Measurements from ENCODE around the gene ACP2. TPM values are rescaled to one million over a fixed set of nuclear protein-coding genes. Genes with fewer than 3 reads are reported as not detected.

ACP2 gene
- polyA plus RNA-seq, 2 of the 4 experiments (the other 2 are of a cell fraction) = 13.6 to 19.7 TPM

DNA sequence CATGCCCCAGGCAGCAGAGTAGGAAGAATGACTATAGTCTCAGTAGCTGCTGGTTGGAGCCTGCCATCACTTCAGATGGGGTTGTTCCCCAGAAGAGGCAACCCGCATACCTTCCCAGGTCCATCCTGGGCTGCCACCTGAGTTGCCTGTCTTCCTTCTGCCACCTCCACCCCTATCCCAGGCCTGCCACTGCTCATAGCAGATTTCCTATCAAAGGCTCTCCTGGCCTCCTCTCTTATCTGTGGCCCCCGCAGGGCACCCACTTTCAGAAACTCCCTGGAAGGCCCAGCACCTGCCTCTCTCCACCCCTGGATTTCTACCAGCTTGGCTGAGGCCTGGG, 8.5 kb upstream of the ACP2 start:
- H3K9me3 ChIP-seq = no peaks in the 10 kb centered on the region
- CTCF ChIA-PET = interaction anchor here (1.0 to 10.8 kb wide), 13 partner anchors 11 to 100 kb away, joined by 3 to 173 read pairs (median 21); partner anchors contain the start of genes ACP2, ARFGAP2, MYBPC3 and PACSIN3
- POLR2A ChIA-PET = interaction anchor here (0.6 to 3.5 kb wide), 3 partner anchors 9 to 248 kb away, joined by 9 to 18 read pairs (median 10); partner anchors contain the start of gene ACP2
- WGBS (ENCODE audit: missing lambda C conversion rate) = 65% methylated on average over 2 of the region's 2 CpGs
- H3K4me1 ChIP-seq = peaks cover 52% of the 10 kb centered on the region
- FAIRE-seq (no peak), ATAC-seq (peak; percentile 13 to 15; a peak in 3 of 6 replicates), DNase-seq (ENCODE audit: low read depth in 1 of 2, low spot score in 1 of 2) (no peak)
- H3K4me3 ChIP-seq = peak overlapping the region; percentile 32; the same call in 2 of the 3 replicates
- peak overlapping the region; percentile 68 to 91 for H3K27ac ChIP-seq
- H3K4me2 ChIP-seq = peak overlapping the region; percentile 76
- TF ChIP-seq RAD21 (conservative IDR thresholded peaks at IDR 0.05 in 1 of 2, IDR thresholded peaks at IDR 0.05 in 1 of 2) = no peak
- no peak for TF ChIP-seq CTCF (IDR thresholded peaks at IDR 0.05)
- no peak for TF ChIP-seq RCOR1 (IDR thresholded peaks at IDR 0.05; ENCODE audit: low read depth, low read length)
- TF ChIP-seq, protein P1, sequence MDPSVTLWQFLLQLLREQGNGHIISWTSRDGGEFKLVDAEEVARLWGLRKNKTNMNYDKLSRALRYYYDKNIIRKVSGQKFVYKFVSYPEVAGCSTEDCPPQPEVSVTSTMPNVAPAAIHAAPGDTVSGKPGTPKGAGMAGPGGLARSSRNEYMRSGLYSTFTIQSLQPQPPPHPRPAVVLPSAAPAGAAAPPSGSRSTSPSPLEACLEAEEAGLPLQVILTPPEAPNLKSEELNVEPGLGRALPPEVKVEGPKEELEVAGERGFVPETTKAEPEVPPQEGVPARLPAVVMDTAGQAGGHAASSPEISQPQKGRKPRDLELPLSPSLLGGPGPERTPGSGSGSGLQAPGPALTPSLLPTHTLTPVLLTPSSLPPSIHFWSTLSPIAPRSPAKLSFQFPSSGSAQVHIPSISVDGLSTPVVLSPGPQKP (IDR thresholded peaks at IDR 0.05; ENCODE audit: low read depth, low read length) = no peak
- no peak for TF ChIP-seq USF2 (IDR thresholded peaks at IDR 0.05)
- TF ChIP-seq ZSCAN20 (CRISPR knock-in tag; IDR thresholded peaks at IDR 0.05) = no peak
- TF ChIP-seq HDAC2 (IDR thresholded peaks at IDR 0.05) = no peak
- TF ChIP-seq MYC (IDR thresholded peaks at IDR 0.05; ENCODE audit: borderline replicate concordance, low read length) = no peak
- no peak for TF ChIP-seq BCL3 (IDR thresholded peaks at IDR 0.05)
- no peak for TF ChIP-seq HOXB5 (CRISPR knock-in tag; IDR thresholded peaks at IDR 0.05)
- no peak for TF ChIP-seq ZFP36 (IDR thresholded peaks at IDR 0.05; ENCODE audit: borderline replicate concordance, partially characterized antibody)
- TF ChIP-seq SREBF2 (IDR thresholded peaks at IDR 0.05) = no peak
- no peak for TF ChIP-seq FOSL2 (IDR thresholded peaks at IDR 0.05)
- no peak for TF ChIP-seq FOSL2 (CRISPR knock-in tag; IDR thresholded peaks at IDR 0.05)
- no peak for TF ChIP-seq NR3C1 (IDR thresholded peaks at IDR 0.05)
- TF ChIP-seq HOXB13 (CRISPR knock-in tag; IDR thresholded peaks at IDR 0.05; ENCODE audit: low read depth) = no peak
- no peak for TF ChIP-seq CHD4 (IDR thresholded peaks at IDR 0.05; ENCODE audit: borderline replicate concordance)

DNA sequence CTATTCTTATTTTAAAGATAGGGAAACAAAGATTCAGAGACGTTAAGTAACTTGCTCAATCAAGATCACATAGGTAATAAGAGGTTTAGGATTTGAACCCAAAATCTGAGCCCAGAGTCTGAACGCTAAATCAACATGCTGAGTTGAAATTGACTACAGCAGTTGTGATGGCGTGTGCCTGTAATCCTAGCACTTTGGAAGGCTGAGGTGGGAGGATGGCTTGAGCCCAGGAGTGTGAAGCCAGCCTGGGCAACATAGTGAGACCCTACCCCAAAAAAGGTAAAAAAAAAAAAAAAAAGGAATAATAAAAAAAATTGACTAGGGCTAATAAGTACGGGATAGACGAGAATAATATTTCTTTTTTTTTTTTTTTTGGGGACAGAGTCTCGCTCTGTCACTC, 7.8 kb upstream of the ACP2 start:
- CTCF ChIA-PET = interaction anchor here (1.4 to 10.8 kb wide), 6 partner anchors 12 to 98 kb away, joined by 3 to 173 read pairs (median 40); partner anchors contain the start of genes ARFGAP2, MYBPC3 and PACSIN3
- H3K4me2 ChIP-seq = no peak overlapping the region
- ATAC-seq (no peak), FAIRE-seq (no peak), DNase-seq (ENCODE audit: low read depth in 1 of 2, low spot score in 1 of 2) (no peak)
- POLR2A ChIA-PET = interaction anchor here (3.5 kb wide), 1 partner anchor 14 kb away, joined by 18 read pairs; no protein-coding TSS in a partner anchor
- TF ChIP-seq POLR2AphosphoS2 (conservative IDR thresholded peaks at IDR 0.05; ENCODE audit: low read length) (no peak), FOXS1 (CRISPR knock-in tag; IDR thresholded peaks at IDR 0.05) (no peak), RAD21 (conservative IDR thresholded peaks at IDR 0.05 in 1 of 2, IDR thresholded peaks at IDR 0.05 in 1 of 2) (no peak), SMC3 (IDR thresholded peaks at IDR 0.05) (no peak), HOXB13 (CRISPR knock-in tag; IDR thresholded peaks at IDR 0.05; ENCODE audit: low read depth) (no peak), MAZ (IDR thresholded peaks at IDR 0.05; ENCODE audit: borderline replicate concordance, low read depth, low read length) (no peak), FOSL2 (IDR thresholded peaks at IDR 0.05) (no peak), FOSL2 (CRISPR knock-in tag; IDR thresholded peaks at IDR 0.05) (no peak), CHD2 (IDR thresholded peaks at IDR 0.05; ENCODE audit: low read length, partially characterized antibody) (no peak), USF2 (IDR thresholded peaks at IDR 0.05) (no peak), GATA3 (IDR thresholded peaks at IDR 0.05; ENCODE audit: borderline replicate concordance) (no peak), BHLHE40 (IDR thresholded peaks at IDR 0.05; ENCODE audit: low read depth, low read length) (no peak), HDAC2 (IDR thresholded peaks at IDR 0.05) (no peak), RCOR1 (IDR thresholded peaks at IDR 0.05; ENCODE audit: low read depth, low read length) (no peak), BCL3 (IDR thresholded peaks at IDR 0.05) (no peak), ZFP36 (IDR thresholded peaks at IDR 0.05; ENCODE audit: borderline replicate concordance, partially characterized antibody) (no peak)
- TF ChIP-seq, protein P2, sequence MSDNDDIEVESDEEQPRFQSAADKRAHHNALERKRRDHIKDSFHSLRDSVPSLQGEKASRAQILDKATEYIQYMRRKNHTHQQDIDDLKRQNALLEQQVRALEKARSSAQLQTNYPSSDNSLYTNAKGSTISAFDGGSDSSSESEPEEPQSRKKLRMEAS (IDR thresholded peaks at IDR 0.05) = no peak
- no peak overlapping the region for H3K4me3 ChIP-seq
- 92% methylated on average over 6 of the region's 6 CpGs for WGBS (ENCODE audit: missing lambda C conversion rate)
- no peaks in the 10 kb centered on the region for H3K9me3 ChIP-seq
- H3K4me1 ChIP-seq = peaks cover 52% of the 10 kb centered on the region
- H3K27ac ChIP-seq = no peak overlapping the region; a peak in 1 of 6 replicates

All from A549 (cell line).